ENCODE data around the gene FOXL2. TPM values are rescaled to one million over a fixed set of nuclear protein-coding genes. Genes with fewer than 3 reads are reported as not detected.
"Not testable (repeated sequence)": the region's sequence is repeated elsewhere in the genome, so short reads cannot be mapped to it uniquely, and the experiment has no call there.

FOXL2 gene
- total RNA-seq, 1 donor from 2014 or later, result 0.12 TPM

GRCh38 chr3:138923531-138923994 lies 23.4 kb downstream of the FOXL2 start:
- no peak overlapping the region for H3K27ac Mint-ChIP-seq
- TF ChIP-seq CTCF (IDR thresholded peaks at IDR 0.05; ENCODE audit: unreplicated experiment), result peak; percentile 93
- DNase-seq (ENCODE audit: low spot score, unreplicated experiment), result peak; percentile 82
- no peaks in the 10 kb centered on the region for H3K9me3 Mint-ChIP-seq (ENCODE audit: low read depth)
- H3K4me1 Mint-ChIP-seq (ENCODE audit: low read depth), result no peaks in the 10 kb centered on the region
- no peak overlapping the region for H3K4me3 Mint-ChIP-seq (ENCODE audit: low read depth)
- no peaks in the 10 kb centered on the region for H3K36me3 Mint-ChIP-seq (ENCODE audit: insufficient read depth)
- H3K27me3 Mint-ChIP-seq, result peaks cover 11% of the 10 kb centered on the region

GRCh38 chr3:138922400-138922799 lies 24.5 kb downstream of the FOXL2 start:
- H3K4me3 Mint-ChIP-seq (ENCODE audit: low read depth); H3K36me3 Mint-ChIP-seq (ENCODE audit: insufficient read depth); DNase-seq (ENCODE audit: low spot score, unreplicated experiment); H3K27ac Mint-ChIP-seq; H3K4me1 Mint-ChIP-seq (ENCODE audit: low read depth); H3K27me3 Mint-ChIP-seq; H3K9me3 Mint-ChIP-seq (ENCODE audit: low read depth): not testable (repeated sequence)

- no peaks in the 10 kb centered on the region for H3K9me3 Mint-ChIP-seq (ENCODE audit: low read depth)
- H3K36me3 Mint-ChIP-seq (ENCODE audit: insufficient read depth), result no peaks in the 10 kb centered on the region
Measured at GRCh38 chr3:138921316-138922292, 25.3 kb downstream of the FOXL2 start.

GRCh38 chr3:138919325-138919724 lies 27.6 kb downstream of the FOXL2 start:
- Mint-ChIP-seq H3K4me3 (ENCODE audit: low read depth) (no peak overlapping the region), H3K36me3 (ENCODE audit: insufficient read depth) (no peaks in the 10 kb centered on the region), H3K27me3 (peaks cover 7% of the 10 kb centered on the region), H3K9me3 (ENCODE audit: low read depth) (no peaks in the 10 kb centered on the region), H3K4me1 (ENCODE audit: low read depth) (peaks cover 3% of the 10 kb centered on the region), H3K27ac (no peak overlapping the region)
- TF ChIP-seq CTCF (IDR thresholded peaks at IDR 0.05; ENCODE audit: unreplicated experiment), result no peak
- DNase-seq (ENCODE audit: low spot score, unreplicated experiment), result no peak

More at GRCh38 chr3:138921316-138922292, 25.3 kb downstream of the FOXL2 start:
- Mint-ChIP-seq H3K27me3 (peaks cover 11% of the 10 kb centered on the region), H3K4me3 (ENCODE audit: low read depth) (no peak overlapping the region), H3K4me1 (ENCODE audit: low read depth) (no peaks in the 10 kb centered on the region), H3K27ac (no peak overlapping the region)
- DNase-seq (ENCODE audit: low spot score, unreplicated experiment), result no peak
- TF ChIP-seq CTCF (IDR thresholded peaks at IDR 0.05; ENCODE audit: unreplicated experiment), result no peak

- Mint-ChIP-seq H3K27ac (no peak overlapping the region), H3K9me3 (ENCODE audit: low read depth) (no peaks in the 10 kb centered on the region)
Measured at GRCh38 chr3:138916824-138917223, 30.1 kb downstream of the FOXL2 start.

More at GRCh38 chr3:138916824-138917223, 30.1 kb downstream of the FOXL2 start:
- no peak for DNase-seq (ENCODE audit: low spot score, unreplicated experiment)
- peaks cover 3% of the 10 kb centered on the region for H3K4me1 Mint-ChIP-seq (ENCODE audit: low read depth)
- TF ChIP-seq CTCF (IDR thresholded peaks at IDR 0.05; ENCODE audit: unreplicated experiment), result no peak
- no peaks in the 10 kb centered on the region for H3K36me3 Mint-ChIP-seq (ENCODE audit: insufficient read depth)
- H3K4me3 Mint-ChIP-seq (ENCODE audit: low read depth), result no peak overlapping the region
- H3K27me3 Mint-ChIP-seq, result peaks cover 4% of the 10 kb centered on the region

Data from progenitor cell of endocrine pancreas (in vitro differentiated cells).